Kidney epithelial cell (primary cell): Measurements from ENCODE around the gene PIAS1. TPM values are rescaled to one million over a fixed set of nuclear protein-coding genes. Genes with fewer than 3 reads are reported as not detected.

Experiments
- DNase-seq: peaks from one replicate; pipeline ENCODE4 v3.0.0-alpha.2; 2010; ENCODE audit warnings: low read depth
- H3K27me3 ChIP-seq: 2 replicates; pipeline ENCODE4 v1.6.0; 2011; ENCODE audit warnings: low read length; ENCODE audit not compliant: control insufficient read depth, insufficient read depth
- H3K36me3 ChIP-seq: 2 replicates; pipeline ENCODE4 v1.5.1; 2011; ENCODE audit warnings: low read length; ENCODE audit not compliant: control insufficient read depth, insufficient read depth
- H3K4me3 ChIP-seq: 2 replicates; pipeline ENCODE4 v1.5.1; 2011; ENCODE audit warnings: low read depth, mild to moderate bottlenecking, control low read depth, low read length
- CTCF ChIP-seq: IDR thresholded peaks from 2 replicates; pipeline ENCODE4 v1.5.1; 2011; ENCODE audit warnings: mild to moderate bottlenecking, moderate library complexity, low read length, control low read depth, inconsistent platforms; ENCODE audit not compliant: insufficient read depth, poor library complexity, severe bottlenecking
- total RNA-seq: library from RNA; depleted of rRNA; stranded (reverse); fragments of >200 nt; gene quantifications from 2 replicates; pipeline ENCODE4 v1.2.3, GENCODE V29; 2015

Gene PIAS1
- total RNA-seq, 1 donor from 2014 or later: 8.6 TPM

DNA sequence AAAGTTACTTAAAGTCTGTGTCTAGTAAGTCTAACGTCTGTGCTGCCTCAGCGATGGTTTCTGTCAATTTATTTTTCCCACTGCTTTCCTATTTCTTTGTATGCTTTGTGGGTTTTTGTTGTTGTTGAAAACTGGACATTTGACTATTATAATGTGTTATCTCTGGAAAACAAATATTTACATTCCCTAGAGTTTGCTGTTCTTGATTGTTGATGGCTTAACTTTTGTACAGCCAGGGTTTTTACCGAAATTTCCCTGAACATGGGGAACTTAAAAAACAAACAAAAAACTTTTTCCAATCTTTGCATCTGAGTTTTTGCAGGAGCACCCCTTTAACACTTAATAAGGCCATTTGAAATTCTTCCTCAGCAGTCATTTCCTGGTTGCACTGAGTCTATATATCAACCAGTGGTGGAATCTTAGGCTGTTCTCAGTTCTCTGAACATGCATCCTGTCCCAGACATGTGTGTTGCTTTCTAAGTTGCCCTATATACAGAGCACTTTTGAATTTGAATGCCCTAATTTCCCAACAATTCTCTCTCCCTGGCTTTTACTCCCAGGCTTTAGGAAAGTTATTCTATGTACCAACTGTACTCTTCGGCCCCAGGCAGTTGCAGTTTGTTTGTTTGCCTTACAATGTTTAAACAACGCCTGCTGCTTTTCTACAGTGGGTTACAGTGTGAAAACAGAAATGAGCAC lies 11.8 kb upstream of the PIAS1 start:
- Histone ChIP-seq H3K4me3 (no peak overlapping the region), H3K36me3 (no peaks in the 10 kb centered on the region), H3K27me3 (no peaks in the 10 kb centered on the region)
- no peak for TF ChIP-seq CTCF
- DNase-seq: no peak

GRCh38 chr15:68042855-68043222 lies 11.3 kb upstream of the PIAS1 start:
- no peak for DNase-seq
- no peaks in the 10 kb centered on the region for H3K36me3 ChIP-seq
- H3K27me3 ChIP-seq: no peaks in the 10 kb centered on the region
- H3K4me3 ChIP-seq: no peak overlapping the region
- no peak for TF ChIP-seq CTCF

DNA sequence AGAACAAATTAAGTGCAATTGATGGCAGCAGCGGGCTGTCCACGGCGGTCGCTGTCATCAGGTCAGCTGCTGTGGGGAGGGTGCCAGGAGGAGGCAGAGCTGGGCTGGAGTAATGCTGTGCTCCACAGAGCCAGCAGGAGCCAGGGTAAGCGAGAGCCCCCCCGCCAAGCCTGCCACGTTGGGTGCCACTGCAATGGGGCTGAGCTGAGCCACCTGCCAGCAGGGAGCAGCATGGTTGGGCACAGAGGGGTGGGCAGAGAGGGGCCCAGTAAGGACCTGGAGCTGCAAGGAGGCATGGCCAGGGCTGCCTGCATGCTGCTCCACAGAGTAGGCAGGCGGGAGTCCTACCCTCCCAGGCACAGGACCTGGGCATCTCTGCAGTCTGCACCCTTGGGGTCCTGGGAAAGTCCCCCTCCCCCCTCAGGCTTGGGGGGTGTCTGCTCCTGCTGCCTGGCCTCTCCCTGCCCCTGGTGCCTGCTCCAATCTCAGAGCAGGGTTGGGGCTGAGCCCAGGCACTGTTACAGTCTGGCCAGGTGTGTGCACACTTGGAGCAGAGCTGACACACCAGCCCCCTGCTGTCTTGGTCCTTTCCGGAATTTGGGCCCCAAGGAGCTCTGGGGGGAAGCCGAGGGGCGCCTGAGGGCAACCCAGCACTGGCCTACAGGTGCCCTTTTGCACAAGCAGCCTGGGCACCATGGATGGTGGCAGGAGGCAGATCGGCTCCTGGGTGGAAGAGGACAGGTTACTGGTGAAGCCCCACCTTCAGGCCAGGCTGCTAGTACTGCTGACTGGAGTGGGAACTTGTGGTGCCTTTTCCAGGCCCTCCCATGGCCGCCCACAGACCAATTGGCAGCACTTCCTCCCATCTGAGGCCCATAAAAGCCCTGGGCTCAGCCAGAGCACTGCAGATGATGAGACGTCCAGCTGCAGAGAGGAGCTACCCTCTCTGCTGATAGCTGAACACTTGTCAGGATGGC lies 8.5 kb upstream of the PIAS1 start:
- Histone ChIP-seq H3K36me3 (no peaks in the 10 kb centered on the region), H3K27me3 (no peaks in the 10 kb centered on the region), H3K4me3 (no peak overlapping the region)
- DNase-seq: no peak
- no peak for TF ChIP-seq CTCF

- Histone ChIP-seq H3K4me3 (no peak overlapping the region), H3K27me3 (no peaks in the 10 kb centered on the region), H3K36me3 (no peaks in the 10 kb centered on the region)
- DNase-seq: peak; percentile 73
- no peak for TF ChIP-seq CTCF
Observed at GRCh38 chr15:68047826-68048225, 6.3 kb upstream of the PIAS1 start.

- no peak for DNase-seq
- Histone ChIP-seq H3K27me3 (no peaks in the 10 kb centered on the region), H3K4me3 (no peak overlapping the region), H3K36me3 (no peaks in the 10 kb centered on the region)
- no peak for TF ChIP-seq CTCF
Observed at GRCh38 chr15:68051109-68051508, 3.0 kb upstream of the PIAS1 start.
